Measurements from ENCODE around the gene TNKS1BP1.

GRCh38 chr11:57300785-57301184 is 24.0 kb downstream of the TNKS1BP1 start:
- TF ChIP-seq CTCF (IDR thresholded peaks at IDR 0.05) (no peak), POLR2AphosphoS5 (IDR thresholded peaks at IDR 0.05) (no peak), EP300 (IDR thresholded peaks at IDR 0.05) (no peak), POLR2A (IDR thresholded peaks at IDR 0.05) (no peak)
